Daoy (cell line): ENCODE results near the gene POLR1B. TPM values are rescaled to one million over a fixed set of nuclear protein-coding genes. Genes with fewer than 3 reads are reported as not detected.
"Not testable (repeated sequence)": the region's sequence is repeated elsewhere in the genome, so short reads cannot be mapped to it uniquely, and the experiment has no call there.

ENCODE experiments used
- DNase-seq: peaks from one replicate; pipeline ENCODE4 v3.0.0-alpha.2; 2015; ENCODE audit warnings: low read depth
- total RNA-seq: library from RNA; depleted of rRNA; stranded (reverse); fragments of >200 nt; shearing (Covaris generic); gene quantifications from 2 replicates; pipeline ENCODE4 v1.2.3, GENCODE V29; 2014

The POLR1B gene
- total RNA-seq, 1 experiment from 2014 or later = 26.3 TPM

DNA sequence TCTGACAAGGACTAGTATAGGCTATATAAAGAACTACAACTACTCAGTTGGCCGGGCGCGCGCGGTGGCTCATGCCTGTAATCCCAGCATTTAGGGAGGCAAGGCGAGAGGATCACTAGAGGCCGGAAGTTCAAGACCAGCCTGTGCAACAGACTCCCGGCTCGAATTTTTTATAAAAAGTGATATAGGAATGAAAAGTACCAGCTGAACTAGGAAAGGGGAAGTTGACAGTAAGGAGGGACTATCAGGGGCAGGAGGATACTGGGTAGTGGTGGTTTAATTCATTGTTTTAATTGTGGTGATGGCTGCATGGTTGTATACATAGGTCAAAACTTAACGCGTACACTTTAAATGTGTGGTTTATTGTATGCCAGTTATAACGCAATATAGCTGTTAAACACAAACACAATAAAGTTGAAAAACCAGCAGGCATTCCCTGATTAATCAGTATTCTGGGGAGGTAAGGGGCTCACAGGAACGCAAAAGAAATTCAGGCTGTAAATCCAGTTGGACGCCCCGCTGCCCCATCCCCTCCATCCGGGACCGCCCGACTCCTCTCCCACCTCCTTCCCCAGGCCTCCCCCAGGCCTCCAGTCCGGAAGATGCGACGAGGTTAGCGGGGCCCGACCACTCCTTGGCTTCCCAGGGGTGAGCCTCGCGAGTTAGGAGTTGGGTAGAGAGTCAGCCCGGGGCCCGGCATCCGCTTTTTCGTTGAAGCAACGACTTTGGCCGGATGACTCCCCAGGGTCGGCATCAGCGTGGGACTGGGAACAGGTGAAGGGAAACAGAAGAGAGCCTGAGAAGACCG is 746 bp upstream of the POLR1B start:
- DNase-seq = peak; percentile 76

DNA sequence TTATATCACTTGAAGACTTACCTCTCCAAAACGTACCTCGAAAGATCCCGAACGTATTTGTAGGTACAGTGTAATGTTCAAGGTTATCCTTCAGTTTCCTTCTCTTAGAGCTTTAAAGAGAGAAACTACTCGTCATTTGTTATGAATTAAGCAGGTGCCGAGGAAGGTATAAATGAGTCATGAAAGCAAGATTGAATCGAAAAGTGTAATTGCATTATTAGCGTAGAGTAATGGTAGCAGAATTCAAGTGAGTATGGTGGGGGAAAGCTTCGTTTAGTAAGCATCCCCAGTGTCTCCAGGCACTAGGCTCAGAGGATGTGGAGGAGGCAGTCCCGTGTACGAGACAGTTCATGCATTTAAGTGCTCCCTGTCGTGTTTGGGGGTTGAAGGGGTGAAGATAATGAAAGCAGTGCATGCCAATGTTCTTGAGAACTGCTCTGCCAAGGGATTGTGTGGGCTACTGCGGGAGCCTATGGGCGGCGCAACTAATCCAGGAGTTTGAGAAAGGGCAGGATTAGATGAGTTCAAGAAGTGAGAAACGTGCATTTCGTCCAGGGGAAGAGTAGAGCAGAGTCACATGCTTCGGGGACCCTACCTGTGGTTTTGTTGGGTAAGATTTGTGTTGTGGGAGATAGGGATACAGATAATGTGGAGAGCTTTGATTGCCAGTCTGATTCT is 858 bp downstream of the POLR1B start:
- DNase-seq = peak; percentile 21

DNA sequence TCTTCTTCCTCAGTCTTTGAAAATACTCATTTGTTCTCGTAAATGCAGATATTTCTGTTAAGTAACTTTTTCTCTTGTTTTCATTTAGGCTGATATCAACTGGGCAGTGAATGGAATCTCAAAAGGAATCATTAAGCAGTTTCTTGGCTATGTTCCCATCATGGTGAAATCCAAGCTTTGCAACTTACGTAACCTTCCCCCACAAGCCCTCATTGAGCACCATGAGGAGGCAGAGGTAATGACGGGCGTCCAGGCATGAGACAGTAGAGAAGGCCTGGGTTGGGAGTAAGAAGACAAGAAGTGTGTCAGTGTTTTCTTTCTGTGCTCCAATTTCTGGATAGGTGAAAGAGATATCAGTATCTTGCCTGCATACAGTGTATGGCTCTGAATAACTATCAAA is 5.1 kb downstream of the POLR1B start:
- DNase-seq = no peak

DNA sequence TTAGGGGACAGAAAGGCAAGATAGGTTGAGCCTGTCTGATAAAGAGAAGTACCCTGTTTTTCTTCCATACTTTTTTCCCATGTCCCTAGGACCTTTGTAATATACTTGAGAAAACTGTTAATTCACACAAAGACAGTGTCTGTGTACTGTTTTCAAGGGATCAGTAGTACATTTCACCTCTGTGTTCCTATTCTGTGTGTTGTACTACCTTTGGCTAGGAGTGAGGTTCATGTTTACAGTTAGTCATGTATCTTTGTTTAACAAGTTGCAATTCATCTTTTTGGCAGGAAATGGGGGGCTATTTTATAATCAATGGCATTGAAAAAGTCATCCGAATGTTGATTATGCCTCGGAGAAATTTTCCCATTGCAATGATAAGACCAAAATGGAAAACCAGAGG is 6.7 kb downstream of the POLR1B start:
- no peak for DNase-seq

DNA sequence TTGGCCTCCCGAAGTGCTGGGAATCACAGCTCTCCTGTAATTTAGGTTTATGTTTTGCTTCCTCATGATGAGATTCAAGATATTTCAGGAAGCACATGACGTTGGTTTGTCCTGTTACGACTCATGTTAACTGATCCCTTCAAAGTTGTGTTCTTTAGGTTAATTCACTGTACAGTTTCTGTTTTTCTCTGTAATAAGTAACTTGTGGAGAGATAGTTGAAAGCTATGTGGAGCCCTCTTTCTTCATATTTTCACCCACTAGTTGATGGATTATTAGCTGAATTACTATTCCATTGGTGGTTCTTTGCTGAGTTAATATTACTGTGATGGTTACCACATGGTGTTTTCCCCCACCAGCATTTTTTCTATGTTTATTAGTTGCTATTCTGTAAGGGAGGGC is 23.8 kb downstream of the POLR1B start:
- no peak for DNase-seq

DNA sequence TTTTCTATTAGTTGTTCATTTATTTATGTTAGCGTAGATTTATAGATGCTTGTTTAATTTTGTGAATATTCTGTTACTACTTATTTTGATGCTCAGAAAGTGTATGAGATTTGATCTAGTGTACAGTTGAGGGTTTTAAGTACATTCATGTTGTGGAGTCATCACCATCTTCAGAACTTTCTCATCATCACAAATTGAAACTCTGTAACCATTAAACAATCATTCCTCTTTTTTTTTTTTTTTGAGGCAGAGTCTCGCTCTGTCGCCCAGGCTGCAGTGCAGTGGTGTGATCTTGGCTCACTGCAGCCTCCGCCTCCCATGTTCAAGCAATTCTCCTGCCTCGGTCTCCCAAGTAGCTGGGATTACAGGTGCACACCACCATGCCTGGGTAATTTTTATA is 24.2 kb downstream of the POLR1B start:
- not testable (repeated sequence) for DNase-seq

DNA sequence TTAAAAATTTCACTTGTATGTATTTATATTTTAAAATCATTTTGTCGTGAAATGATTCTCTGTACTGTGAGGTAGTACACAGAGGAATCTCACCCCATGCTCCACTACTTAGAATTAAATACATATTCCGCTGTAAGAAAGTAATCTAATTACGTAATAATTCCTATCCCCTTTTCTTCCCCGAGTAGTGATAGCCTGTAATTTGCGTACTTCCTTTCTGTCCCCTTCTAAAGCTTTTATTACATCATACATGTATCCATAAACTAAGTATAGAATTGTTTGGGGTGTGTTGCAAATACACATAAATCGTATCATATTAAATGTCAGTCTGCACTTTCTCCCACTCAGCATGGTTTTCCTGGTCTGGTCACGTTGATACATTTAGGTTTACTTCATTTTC is 29.7 kb downstream of the POLR1B start:
- no peak for DNase-seq

DNA sequence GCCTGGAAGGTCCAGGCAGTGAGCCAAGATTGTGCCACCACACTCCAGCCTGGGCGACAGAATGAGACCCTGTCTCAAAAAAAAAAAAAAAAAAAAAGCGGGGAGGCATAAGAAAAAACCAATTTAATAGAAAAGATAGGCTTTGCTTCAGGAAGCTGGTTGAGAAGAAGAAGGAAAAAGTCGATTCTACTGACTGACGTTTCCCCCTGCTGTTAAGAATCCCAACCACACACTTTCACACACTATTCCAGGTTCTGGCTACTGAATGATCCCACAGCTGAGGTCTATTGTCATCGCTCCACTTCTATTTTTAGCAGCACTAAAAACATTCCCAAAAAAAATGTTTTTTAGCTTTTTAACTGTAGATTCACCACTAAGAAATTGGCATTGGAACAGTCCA is 35.5 kb downstream of the POLR1B start:
- DNase-seq = no peak

DNA sequence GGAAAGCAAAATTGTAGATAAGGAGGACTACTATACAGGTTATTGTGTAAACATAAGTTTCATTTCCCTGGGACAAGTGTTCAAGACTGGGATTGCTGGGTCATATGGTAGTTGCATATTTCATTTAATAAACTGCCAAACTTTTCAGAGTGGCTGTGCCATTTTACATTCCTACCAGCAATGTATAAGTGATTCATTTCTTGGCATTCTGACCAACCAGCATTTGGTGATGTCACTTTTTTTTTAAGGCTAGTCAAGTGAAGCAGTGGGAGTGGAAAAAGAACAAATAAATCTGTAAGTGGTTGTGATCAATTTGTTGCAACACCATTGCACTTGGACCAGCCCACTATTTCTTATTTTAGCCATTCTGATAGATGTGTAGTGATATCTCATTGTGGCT is 37.0 kb downstream of the POLR1B start:
- peak; percentile 72 for DNase-seq

DNA sequence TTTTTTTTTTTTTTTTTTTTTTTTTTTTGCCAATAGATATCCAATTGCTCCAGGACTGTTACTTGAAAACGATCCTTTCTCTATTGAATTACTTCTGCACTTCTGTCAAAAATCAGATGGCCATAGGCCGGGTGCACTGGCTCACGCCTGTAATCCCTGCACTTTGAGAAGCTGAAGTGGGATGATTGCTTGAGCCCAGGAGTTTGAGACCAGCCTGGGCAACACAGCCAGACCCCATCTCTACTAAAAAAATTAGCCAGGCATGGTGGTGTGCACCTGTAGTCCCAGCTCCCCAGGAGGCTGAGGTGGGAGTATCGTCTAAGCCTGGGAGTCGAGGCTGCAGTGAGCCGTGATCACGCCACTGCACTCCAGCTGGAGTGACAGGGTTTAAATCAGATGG is 37.8 kb downstream of the POLR1B start:
- DNase-seq = no peak

DNA sequence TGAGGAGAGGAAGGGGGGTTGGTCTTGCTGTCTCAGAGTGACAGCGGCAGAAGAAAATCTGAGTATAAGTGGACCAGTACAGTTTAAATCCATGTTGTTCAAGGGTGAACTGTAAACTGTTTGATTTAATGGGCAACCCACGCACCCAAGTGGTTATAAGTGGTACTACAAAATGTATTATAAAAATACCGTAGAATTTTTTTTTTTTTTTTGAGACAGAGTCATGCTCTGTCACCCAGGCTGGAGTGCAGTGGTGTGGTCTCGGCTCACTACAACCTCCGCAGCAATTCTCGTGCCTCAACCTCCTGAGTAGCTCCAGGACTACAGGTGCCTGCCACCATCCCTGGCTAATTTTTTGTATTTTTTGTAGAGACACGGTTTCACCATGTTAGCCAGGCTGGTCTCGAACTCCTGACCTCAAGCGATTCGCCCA is 40.1 kb downstream of the POLR1B start:
- DNase-seq = peak; percentile 47

DNA sequence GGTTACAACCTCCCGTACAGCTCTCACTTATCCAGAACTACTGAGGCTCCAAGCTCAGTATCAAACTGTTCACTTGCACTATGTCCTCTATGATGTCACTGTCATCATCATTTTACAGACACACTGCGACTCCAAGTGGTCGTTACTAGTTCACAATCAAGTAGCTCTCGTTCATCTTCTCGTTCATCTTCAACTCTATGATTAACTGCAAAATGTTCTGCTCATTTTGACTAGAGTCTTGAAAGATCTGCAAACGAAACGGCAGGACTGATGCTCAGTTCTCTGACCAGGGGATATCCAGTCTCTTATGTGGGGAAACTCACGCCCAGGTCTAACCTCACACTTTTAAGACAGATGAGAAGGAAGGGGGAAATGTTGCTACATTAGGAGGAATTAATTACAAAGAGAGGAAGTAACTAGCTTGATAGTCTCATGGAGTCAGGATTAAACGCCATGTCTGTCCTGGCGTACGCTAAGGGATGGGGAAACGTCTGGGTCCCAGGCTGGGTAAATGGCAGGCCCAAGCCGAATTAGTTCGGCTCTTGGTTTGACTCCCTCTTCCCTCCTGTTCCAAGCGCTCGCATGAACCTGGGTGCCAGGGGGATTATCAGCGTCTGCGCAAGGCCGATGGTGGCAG is 41.4 kb downstream of the POLR1B start:
- DNase-seq = no peak

DNA sequence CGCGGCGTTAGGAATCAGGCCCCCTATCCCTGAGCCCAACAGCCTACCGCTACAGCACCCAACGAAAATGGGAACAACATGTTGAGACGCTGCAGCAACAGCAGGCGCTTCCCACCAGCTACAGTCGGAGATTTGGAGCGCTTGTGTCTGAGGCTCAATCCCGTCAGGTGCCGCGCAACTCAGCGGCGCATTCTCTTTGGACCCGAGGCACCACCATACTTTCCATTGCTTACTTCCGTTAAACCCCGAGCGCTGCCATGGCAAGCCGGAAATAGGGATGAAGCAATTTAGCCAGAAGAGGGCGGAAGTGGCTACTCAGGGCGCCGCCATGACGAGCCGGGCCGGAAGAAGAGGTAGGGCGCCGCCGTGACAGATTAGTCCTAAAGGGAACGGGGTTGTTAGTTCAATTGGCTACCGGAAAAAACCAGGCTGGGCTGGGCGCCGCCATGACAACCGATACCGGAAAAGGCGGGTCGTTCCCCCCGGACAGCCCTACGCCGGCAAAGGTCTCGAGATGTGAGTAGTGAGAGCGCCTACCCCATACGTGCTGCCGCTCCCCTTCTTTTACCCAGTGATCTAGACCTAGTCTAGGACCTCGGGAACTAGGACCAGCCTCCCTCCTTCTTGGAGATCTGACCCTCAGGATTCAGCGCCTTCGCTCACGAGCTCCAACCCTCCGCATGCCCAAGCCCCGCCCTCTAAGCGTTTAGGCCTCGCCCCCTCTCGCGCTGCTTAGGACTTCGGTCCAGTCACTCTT is 42.0 kb downstream of the POLR1B start, which contains the start of gene CHCHD5:
CHCHD5 (plus strand) TSS at position 476 of the 757 bp plus-strand sequence; CDS start at position 515, 39 bp downstream.
- DNase-seq = peak; percentile 97

DNA sequence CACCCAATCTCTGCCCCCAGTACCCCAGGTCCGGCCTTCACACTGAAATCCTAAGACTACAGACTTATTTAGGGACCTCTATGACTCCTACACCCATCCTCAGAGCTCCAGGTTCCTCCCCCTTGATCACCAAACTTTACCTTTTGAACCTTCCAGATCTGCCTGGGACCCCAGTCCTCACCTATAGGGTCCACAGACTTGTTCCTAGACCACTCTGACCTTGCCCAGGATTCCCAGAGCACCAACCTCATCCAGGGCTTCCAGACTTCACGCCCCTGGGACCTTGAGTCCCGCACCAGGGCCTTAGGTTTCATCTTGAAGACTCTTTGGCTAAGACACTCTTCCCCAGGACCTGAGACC is 42.6 kb downstream of the POLR1B start:
- no peak for DNase-seq

DNA sequence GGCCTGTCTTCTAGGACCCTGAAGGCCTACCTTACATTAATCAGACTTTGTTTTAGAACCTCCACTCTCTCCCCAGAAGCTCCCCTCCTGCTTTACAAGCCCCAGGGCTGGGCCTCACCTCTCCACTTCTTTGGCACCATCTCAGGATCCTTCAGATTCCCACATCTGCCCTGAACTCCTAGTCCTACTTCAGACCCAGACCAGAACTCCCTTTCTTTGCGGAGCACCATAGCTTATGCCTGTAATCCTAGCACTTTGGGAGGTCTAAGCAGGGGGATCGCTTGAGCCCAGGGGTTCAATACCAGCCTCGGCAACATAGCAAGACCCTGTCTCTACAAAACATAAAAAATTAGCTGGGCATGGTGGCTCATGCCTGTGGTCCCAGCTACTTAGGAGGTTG is 43.1 kb downstream of the POLR1B start:
- DNase-seq = no peak

DNA sequence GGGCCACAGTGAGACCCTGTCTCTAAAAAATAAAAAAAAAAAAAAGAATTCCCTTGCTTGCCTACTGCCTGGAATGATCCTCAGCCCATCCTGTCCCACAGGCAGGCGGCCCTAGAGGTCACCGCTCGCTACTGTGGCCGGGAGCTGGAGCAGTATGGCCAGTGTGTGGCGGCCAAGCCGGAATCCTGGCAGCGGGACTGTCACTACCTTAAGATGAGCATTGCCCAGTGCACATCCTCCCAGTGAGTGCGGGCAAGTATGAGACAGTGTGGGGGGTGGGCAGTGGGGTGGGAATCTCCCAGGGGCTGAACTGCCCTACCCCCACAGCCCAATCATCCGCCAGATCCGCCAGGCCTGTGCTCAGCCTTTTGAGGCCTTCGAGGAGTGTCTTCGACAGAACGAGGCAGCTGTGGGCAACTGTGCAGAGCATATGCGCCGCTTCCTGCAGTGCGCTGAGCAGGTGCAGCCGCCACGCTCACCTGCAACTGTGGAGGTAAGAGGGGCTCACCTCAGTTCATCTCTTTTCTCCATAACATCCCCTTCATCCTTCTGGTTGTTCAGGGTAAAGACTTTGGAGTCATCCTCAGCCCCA is 43.7 kb downstream of the POLR1B start:
- DNase-seq = no peak

DNA sequence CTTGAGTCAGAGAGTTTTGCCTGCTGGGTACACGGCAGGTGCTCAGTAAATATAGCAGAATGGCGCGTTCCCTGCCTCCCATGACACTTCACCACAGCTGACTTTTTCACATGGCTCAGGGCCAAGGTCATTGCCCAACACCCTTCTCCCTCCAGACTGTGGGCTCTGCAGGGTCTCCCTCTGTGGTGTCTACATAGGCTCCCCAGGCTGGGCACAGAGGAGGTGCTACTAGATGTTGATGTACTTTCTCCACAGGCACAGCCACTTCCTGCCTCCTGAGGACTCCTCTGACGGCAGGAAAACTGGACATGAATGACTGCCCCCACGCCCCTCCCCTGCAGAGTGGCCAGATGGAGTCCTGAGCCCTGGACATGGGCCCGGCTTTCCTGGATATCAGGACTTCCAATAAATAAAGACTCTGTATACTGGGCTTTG is 46.4 kb downstream of the POLR1B start:
- DNase-seq = no peak

DNA sequence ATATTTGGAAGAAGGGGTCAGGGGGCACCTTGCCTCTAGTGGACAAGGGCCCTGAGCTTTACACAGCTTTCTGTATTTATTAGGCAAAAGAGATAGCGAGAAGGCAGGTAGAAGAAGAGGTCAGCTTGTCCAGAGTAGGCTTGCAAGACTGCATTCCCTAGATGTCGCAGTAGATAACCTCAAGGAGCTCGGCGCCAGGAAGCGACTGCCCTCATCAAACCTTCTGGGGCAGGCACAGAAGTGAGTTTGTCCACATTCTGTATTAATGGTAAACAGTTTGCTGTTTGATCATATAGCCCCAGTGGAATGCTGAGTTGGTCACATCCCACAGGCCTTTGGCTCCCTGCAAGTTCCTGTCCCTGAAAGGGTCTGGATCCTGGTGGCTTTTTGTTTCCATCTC is 49.1 kb downstream of the POLR1B start:
- DNase-seq = no peak

DNA sequence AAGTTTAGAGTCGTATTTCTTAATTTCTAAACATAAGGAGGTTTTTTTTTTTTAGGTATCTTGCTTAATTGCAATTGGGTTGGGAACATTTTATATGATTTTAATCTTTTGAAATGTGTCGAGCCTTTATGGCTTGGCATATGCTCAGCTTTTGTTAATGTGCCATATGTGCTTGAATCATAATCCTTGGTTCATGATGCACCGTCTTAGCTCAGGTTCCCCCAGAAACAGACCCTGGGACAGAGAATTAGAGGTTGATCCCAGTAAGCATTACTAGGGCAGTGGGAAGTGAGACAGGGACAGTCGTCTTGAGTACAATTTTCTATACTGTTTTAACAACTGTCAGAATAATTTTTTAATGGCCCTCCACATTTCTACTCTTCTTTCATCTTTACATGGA is 51.5 kb downstream of the POLR1B start:
- no peak for DNase-seq

DNA sequence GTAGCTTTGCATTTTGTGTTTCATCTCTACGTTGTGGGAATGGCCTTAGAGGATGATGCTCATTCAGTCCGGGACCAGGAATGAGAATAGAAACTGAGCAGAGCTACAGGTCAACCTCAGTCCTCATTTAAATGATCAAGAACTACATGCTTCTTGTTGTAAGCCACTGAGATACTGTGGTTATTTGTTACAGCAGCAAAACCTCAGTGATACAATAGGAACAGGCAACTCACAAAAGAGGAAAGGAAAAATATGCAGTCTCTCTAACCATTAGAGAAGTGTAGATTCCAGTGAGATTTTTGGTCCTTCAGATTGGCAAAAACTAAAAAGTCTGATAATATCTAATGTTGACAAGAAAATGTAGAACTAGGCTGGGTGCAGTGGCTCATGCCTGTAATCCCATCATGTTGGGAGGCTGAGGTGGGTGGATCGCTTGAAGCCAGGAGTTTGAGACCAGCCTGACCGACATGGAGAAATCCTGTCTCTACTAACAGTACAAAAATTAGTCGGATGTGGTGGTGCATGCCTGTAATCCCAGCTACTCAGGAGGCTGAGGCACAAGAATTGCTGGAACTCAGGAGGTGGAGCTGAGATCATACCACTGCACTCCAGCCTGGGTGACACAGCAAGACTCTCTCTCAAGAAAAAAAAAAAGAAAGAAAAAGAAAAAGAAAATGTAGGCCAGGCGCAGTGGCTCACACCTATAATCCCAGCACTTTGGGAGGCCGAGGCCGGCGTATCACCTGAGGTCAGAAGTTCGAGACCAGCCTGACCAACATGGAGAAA is 55.5 kb downstream of the POLR1B start:
- no peak for DNase-seq

DNA sequence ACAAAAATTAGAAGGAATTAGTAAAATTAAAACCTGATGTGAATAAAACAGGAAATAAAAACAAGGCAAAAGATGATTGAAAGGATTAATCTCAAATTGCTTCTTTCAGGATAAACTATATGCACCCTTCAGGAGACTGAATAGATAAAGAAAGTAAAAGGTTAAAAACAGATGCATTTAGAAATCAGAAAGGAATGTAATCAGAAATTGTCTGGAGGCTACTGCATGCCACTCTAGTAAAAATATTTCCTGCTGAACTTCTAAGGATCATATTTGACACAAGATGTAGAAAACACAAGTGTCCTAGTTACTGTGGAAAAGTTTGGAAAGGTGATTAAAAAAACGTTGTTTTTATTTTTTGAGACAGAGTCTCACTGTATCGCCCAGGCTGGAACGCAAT is 58.4 kb downstream of the POLR1B start:
- no peak for DNase-seq
